Neural cell (in vitro differentiated cells): ENCODE data around the gene SLC9A3. TPM values are rescaled to one million over a fixed set of nuclear protein-coding genes. Genes with fewer than 3 reads are reported as not detected.

Source experiments
- H2AFZ ChIP-seq: fragments of 200-600, 300-800 bp; sonication (generic), shearing (Covaris generic); 2 replicates; pipeline ENCODE4 v1.6.0; 2014; ENCODE audit warnings: low read depth, mild to moderate bottlenecking, antibody characterized with exemption, low read length, moderate library complexity
- H3F3A ChIP-seq: fragments of 200-600 bp; shearing (Covaris generic); 2 replicates; pipeline ENCODE4 v1.6.1; 2016; ENCODE audit warnings: mild to moderate bottlenecking, moderate library complexity, mixed read lengths, antibody characterized with exemption, low read length; ENCODE audit not compliant: insufficient read depth, poor library complexity, severe bottlenecking
- H3K27ac ChIP-seq: fragments of 200-600, 300-800 bp; sonication (generic), shearing (Covaris generic); 2 replicates; pipeline ENCODE4 v1.5.1; 2014; ENCODE audit warnings: mild to moderate bottlenecking, low read length, moderate library complexity
- H3K27me3 ChIP-seq: fragments of 300-800, 200-600 bp; sonication (generic), shearing (Covaris generic); 2 replicates; pipeline ENCODE4 v1.6.0; 2014; ENCODE audit warnings: mild to moderate bottlenecking, low read depth, low read length, moderate library complexity; ENCODE audit not compliant: insufficient read depth
- H3K36me3 ChIP-seq: fragments of 300-800, 200-600 bp; sonication (generic), shearing (Covaris generic); 2 replicates; pipeline ENCODE4 v1.5.1; 2014; ENCODE audit warnings: mild to moderate bottlenecking, antibody characterized with exemption, low read length, moderate library complexity; ENCODE audit not compliant: insufficient read depth
- H3K4me2 ChIP-seq: fragments of 300-800, 200-600 bp; sonication (generic), shearing (Covaris generic); 2 replicates; pipeline ENCODE4 v1.6.0; 2014; ENCODE audit warnings: mild to moderate bottlenecking, low read length
- H3K4me3 ChIP-seq: fragments of 300-800, 200-600 bp; sonication (generic), shearing (Covaris generic); 2 replicates; pipeline ENCODE4 v1.5.1; 2014; ENCODE audit warnings: mild to moderate bottlenecking, low read length, moderate library complexity
- H3K79me2 ChIP-seq: fragments of 200-600 bp; shearing (Covaris generic); replicated peaks from 2 replicates; pipeline ENCODE4 v1.6.0; 2014; ENCODE audit warnings: mild to moderate bottlenecking, low read length, moderate library complexity; ENCODE audit not compliant: insufficient read depth
- H3K9ac ChIP-seq: fragments of 300-800, 200-600 bp; sonication (generic), shearing (Covaris generic); 2 replicates; pipeline ENCODE4 v1.6.1; 2016; ENCODE audit warnings: mild to moderate bottlenecking, low read length, mixed read lengths
- H3K9me2 ChIP-seq: fragments of 200-600 bp; shearing (Covaris generic); 2 replicates; pipeline ENCODE4 v1.6.1; 2016; ENCODE audit warnings: mild to moderate bottlenecking, low read length, mixed read lengths; ENCODE audit not compliant: insufficient read depth
- H3K9me3 ChIP-seq: fragments of 200-600, 300-800 bp; sonication (generic), shearing (Covaris generic); 2 replicates; pipeline ENCODE4 v1.6.1; 2016; ENCODE audit warnings: mild to moderate bottlenecking, mixed run types, low read length, moderate library complexity, mixed read lengths
- H4K20me1 ChIP-seq: fragments of 200-600 bp; shearing (Covaris generic); 2 replicates; pipeline ENCODE4 v1.6.1; 2016; ENCODE audit warnings: mild to moderate bottlenecking, mixed run types; ENCODE audit not compliant: insufficient read depth
- CTCF ChIP-seq: fragments of 450-650 bp; IDR thresholded peaks from 2 replicates; pipeline ENCODE4 v1.5.1; 2014; ENCODE audit warnings: antibody characterized with exemption, mild to moderate bottlenecking, moderate library complexity; ENCODE audit not compliant: poor library complexity, severe bottlenecking
- EP300 ChIP-seq: fragments of 450-650 bp; conservative IDR thresholded peaks from 2 replicates; pipeline ENCODE4 v1.6.1; 2014; ENCODE audit warnings: antibody characterized with exemption, mild to moderate bottlenecking, moderate library complexity; ENCODE audit not compliant: poor library complexity, severe bottlenecking
- EZH2 ChIP-seq: fragments of 200-600, 300-800 bp; shearing (Covaris generic), sonication (generic); IDR thresholded peaks from 2 replicates; pipeline ENCODE4 v1.6.1; 2014; ENCODE audit warnings: antibody characterized with exemption, low read length, borderline replicate concordance, mild to moderate bottlenecking; ENCODE audit not compliant: insufficient read depth, poor library complexity, severe bottlenecking
- MXI1 ChIP-seq: fragments of 450-650 bp; conservative IDR thresholded peaks from 2 replicates; pipeline ENCODE4 v1.6.1; 2014; ENCODE audit warnings: antibody characterized with exemption, mild to moderate bottlenecking; ENCODE audit not compliant: poor library complexity, severe bottlenecking
- POLR2AphosphoS5 ChIP-seq: IDR thresholded peaks from 2 replicates; pipeline ENCODE4 v1.6.1; 2012
- RAD21 ChIP-seq: fragments of 450-650 bp; conservative IDR thresholded peaks from 2 replicates; pipeline ENCODE4 v1.6.1; 2014; ENCODE audit warnings: antibody characterized with exemption, mild to moderate bottlenecking, moderate library complexity
- REST ChIP-seq: IDR thresholded peaks from 2 replicates; pipeline ENCODE4 v1.6.1; 2012; ENCODE audit warnings: borderline replicate concordance
- SMC3 ChIP-seq: fragments of 450-650 bp; conservative IDR thresholded peaks from 2 replicates; pipeline ENCODE4 v1.6.1; 2014; ENCODE audit warnings: antibody characterized with exemption, mild to moderate bottlenecking, moderate library complexity; ENCODE audit not compliant: poor library complexity
- TAF1 ChIP-seq: IDR thresholded peaks from 2 replicates; pipeline ENCODE4 v1.6.1; 2012; ENCODE audit warnings: low read depth
- polyA plus RNA-seq: library from polyadenylated mRNA; depleted of rRNA; stranded (reverse); fragments of >200 nt; gene quantifications from 2 replicates; pipeline ENCODE4 v1.2.3, GENCODE V29; 2014

SLC9A3 gene
- polyA plus RNA-seq, 1 donor from 2014 or later, result 4.0 TPM

- H3F3A ChIP-seq, result no peaks in the 10 kb centered on the region
- no peak overlapping the region for H2AFZ ChIP-seq
- H3K9ac ChIP-seq, result no peak overlapping the region
- H3K79me2 ChIP-seq, result no peaks in the 10 kb centered on the region
- no peak for TF ChIP-seq EP300
- no peak for TF ChIP-seq TAF1
- TF ChIP-seq RAD21, result no peak
- no peak overlapping the region for H3K4me3 ChIP-seq
- no peaks in the 10 kb centered on the region for H3K9me3 ChIP-seq
- no peaks in the 10 kb centered on the region for H4K20me1 ChIP-seq
- no peak overlapping the region for H3K4me2 ChIP-seq
- H3K27ac ChIP-seq, result no peak overlapping the region
- H3K9me2 ChIP-seq, result no peaks in the 10 kb centered on the region
- no peaks in the 10 kb centered on the region for H3K27me3 ChIP-seq
- H3K36me3 ChIP-seq, result no peaks in the 10 kb centered on the region
Observed at GRCh38 chr5:432928-433791, 91.1 kb downstream of the SLC9A3 start.

GRCh38 chr5:432201-432927 lies 91.9 kb downstream of the SLC9A3 start:
- no peaks in the 10 kb centered on the region for H3K36me3 ChIP-seq
- H3K27me3 ChIP-seq, result no peaks in the 10 kb centered on the region
- H3K9ac ChIP-seq, result no peak overlapping the region
- H4K20me1 ChIP-seq, result no peaks in the 10 kb centered on the region
- no peak overlapping the region for H3K4me2 ChIP-seq
- no peak overlapping the region for H2AFZ ChIP-seq
- no peaks in the 10 kb centered on the region for H3K79me2 ChIP-seq
- no peak overlapping the region for H3K4me3 ChIP-seq
- TF ChIP-seq REST, result no peak
- peak; percentile 87 for TF ChIP-seq POLR2AphosphoS5
- no peak for TF ChIP-seq MXI1
- peak; percentile 74 for TF ChIP-seq EP300
- TF ChIP-seq RAD21, result no peak
- TF ChIP-seq EZH2, result no peak
- no peak for TF ChIP-seq TAF1
- TF ChIP-seq SMC3, result no peak
- no peak for TF ChIP-seq CTCF
- no peak overlapping the region for H3K27ac ChIP-seq
- no peaks in the 10 kb centered on the region for H3K9me2 ChIP-seq
- H3F3A ChIP-seq, result no peaks in the 10 kb centered on the region
- no peaks in the 10 kb centered on the region for H3K9me3 ChIP-seq
